ENCODE data around the gene NADSYN1. TPM values are rescaled to one million over a fixed set of nuclear protein-coding genes. Genes with fewer than 3 reads are reported as not detected.
"Not testable (repeated sequence)": the region's sequence is repeated elsewhere in the genome, so short reads cannot be mapped to it uniquely, and the experiment has no call there.

NADSYN1 gene
- total RNA-seq, 4 donors from 2014 or later: 21.6 to 62.0 (median 41.8) TPM

- H3K4me3 ChIP-seq: no peak overlapping the region
- H3K9me3 ChIP-seq: peaks cover 0 to 10% (median 0%) of the 10 kb centered on the region in 3 donors
- WGBS, 2 donors (ENCODE audit: low coverage in 1 of 2): 71 to 93% methylated on average over 3 to 6 of the region's 6 CpGs
- H3K27ac ChIP-seq: no peak overlapping the region
- H3K27me3 ChIP-seq: peaks cover 6% of the 10 kb centered on the region
- TF ChIP-seq EP300 (IDR thresholded peaks at IDR 0.05) (no peak), POLR2A (IDR thresholded peaks at IDR 0.05) (no peak)
- TF ChIP-seq, protein P1, sequence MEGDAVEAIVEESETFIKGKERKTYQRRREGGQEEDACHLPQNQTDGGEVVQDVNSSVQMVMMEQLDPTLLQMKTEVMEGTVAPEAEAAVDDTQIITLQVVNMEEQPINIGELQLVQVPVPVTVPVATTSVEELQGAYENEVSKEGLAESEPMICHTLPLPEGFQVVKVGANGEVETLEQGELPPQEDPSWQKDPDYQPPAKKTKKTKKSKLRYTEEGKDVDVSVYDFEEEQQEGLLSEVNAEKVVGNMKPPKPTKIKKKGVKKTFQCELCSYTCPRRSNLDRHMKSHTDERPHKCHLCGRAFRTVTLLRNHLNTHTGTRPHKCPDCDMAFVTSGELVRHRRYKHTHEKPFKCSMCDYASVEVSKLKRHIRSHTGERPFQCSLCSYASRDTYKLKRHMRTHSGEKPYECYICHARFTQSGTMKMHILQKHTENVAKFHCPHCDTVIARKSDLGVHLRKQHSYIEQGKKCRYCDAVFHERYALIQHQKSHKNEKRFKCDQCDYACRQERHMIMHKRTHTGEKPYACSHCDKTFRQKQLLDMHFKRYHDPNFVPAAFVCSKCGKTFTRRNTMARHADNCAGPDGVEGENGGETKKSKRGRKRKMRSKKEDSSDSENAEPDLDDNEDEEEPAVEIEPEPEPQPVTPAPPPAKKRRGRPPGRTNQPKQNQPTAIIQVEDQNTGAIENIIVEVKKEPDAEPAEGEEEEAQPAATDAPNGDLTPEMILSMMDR (IDR thresholded peaks at IDR 0.05): no peak
- no peaks in the 10 kb centered on the region for H3K4me1 ChIP-seq
- no peaks in the 10 kb centered on the region for H3K36me3 ChIP-seq
- no peak for ATAC-seq
Measured at GRCh38 chr11:71527576-71528210, 74.7 kb downstream of the NADSYN1 start.

DNA sequence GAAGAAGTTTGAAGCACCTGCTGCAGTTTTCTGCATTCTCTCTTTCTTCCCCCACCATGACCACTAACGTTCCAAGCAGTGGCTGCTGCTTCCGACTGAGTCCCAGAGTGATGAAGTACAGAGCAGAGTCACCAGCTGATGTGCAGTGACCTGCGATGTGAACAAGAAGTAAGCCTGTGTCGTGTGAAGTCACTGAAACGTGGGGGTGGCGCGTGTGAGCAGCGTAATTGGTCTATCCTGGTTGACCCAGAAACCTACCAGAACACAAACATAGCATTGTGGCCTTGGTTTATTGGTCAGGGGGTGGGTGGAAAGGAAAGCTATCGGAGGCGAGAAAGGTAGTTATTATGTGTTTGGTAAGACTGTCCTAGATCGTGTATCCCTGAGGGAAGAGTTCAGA, 77.6 kb downstream of the NADSYN1 start:
- no peak for ATAC-seq
- H3K36me3 ChIP-seq: no peaks in the 10 kb centered on the region
- H3K4me3 ChIP-seq: no peak overlapping the region
- no peak overlapping the region for H3K27ac ChIP-seq
- TF ChIP-seq POLR2AphosphoS5 (IDR thresholded peaks at IDR 0.05): no peak
- H3K9me3 ChIP-seq: peaks cover 0 to 3% (median 0%) of the 10 kb centered on the region in 3 donors
- WGBS, 2 donors (ENCODE audit: low coverage in 1 of 2): 79% methylated on average over 11 of the region's 11 CpGs; no CpG with 5 or more reads in 1 of the 2 donors
- no peaks in the 10 kb centered on the region for H3K4me1 ChIP-seq
- H3K27me3 ChIP-seq: peaks cover 2% of the 10 kb centered on the region

- Histone ChIP-seq H3K4me3 (no peak overlapping the region), H3K36me3 (no peaks in the 10 kb centered on the region), H3K27ac (no peak overlapping the region), H3K4me1 (no peaks in the 10 kb centered on the region), H3K9me3 (no peaks in the 10 kb centered on the region), H3K27me3 (no peaks in the 10 kb centered on the region)
- no peak for ATAC-seq
- 74 to 77% methylated on average over 10 of the region's 10 CpGs for WGBS, 2 donors (ENCODE audit: low coverage in 1 of 2)
- no peak for TF ChIP-seq POLR2A (IDR thresholded peaks at IDR 0.05)
- TF ChIP-seq, protein P1 (IDR thresholded peaks at IDR 0.05): no peak
- no peak for TF ChIP-seq EP300 (IDR thresholded peaks at IDR 0.05)
- no peak for TF ChIP-seq POLR2AphosphoS5 (IDR thresholded peaks at IDR 0.05)
Measured at GRCh38 chr11:71532036-71532610, 79.1 kb downstream of the NADSYN1 start.

- 69 to 80% methylated on average over 8 to 14 of the region's 17 CpGs for WGBS, 2 donors (ENCODE audit: low coverage in 1 of 2)
Measured at GRCh38 chr11:71534711-71535608, 82.0 kb downstream of the NADSYN1 start.

GRCh38 chr11:71535825-71536224, 82.8 kb downstream of the NADSYN1 start:
- Histone ChIP-seq H3K4me1 (no peaks in the 10 kb centered on the region), H3K27me3 (no peaks in the 10 kb centered on the region), H3K9me3 (no peaks in the 10 kb centered on the region), H3K27ac (no peak overlapping the region), H3K4me3 (no peak overlapping the region), H3K36me3 (no peaks in the 10 kb centered on the region)
- no peak for ATAC-seq
- WGBS, 2 donors (ENCODE audit: low coverage in 1 of 2): 82 to 86% methylated on average over 8 to 9 of the region's 9 CpGs
- TF ChIP-seq POLR2AphosphoS5 (IDR thresholded peaks at IDR 0.05) (no peak), EP300 (IDR thresholded peaks at IDR 0.05) (no peak)

More at GRCh38 chr11:71534711-71535608, 82.0 kb downstream of the NADSYN1 start:
- not testable (repeated sequence) for H3K27ac ChIP-seq, ATAC-seq, H3K36me3 ChIP-seq, H3K4me3 ChIP-seq, H3K9me3 ChIP-seq, H3K4me1 ChIP-seq, H3K27me3 ChIP-seq

- no peaks in the 10 kb centered on the region for H3K27me3 ChIP-seq
- no peaks in the 10 kb centered on the region for H3K9me3 ChIP-seq
- WGBS, 2 donors (ENCODE audit: low coverage in 1 of 2): 64 to 77% methylated on average over 2 to 9 of the region's 9 CpGs
- H3K4me3 ChIP-seq: no peak overlapping the region
- H3K36me3 ChIP-seq: no peaks in the 10 kb centered on the region
- no peak for ATAC-seq
- no peaks in the 10 kb centered on the region for H3K4me1 ChIP-seq
- no peak overlapping the region for H3K27ac ChIP-seq
- no peak for TF ChIP-seq POLR2AphosphoS5 (IDR thresholded peaks at IDR 0.05)
- no peak for TF ChIP-seq EP300 (IDR thresholded peaks at IDR 0.05)
- TF ChIP-seq, protein P1 (IDR thresholded peaks at IDR 0.05): no peak
- no peak for TF ChIP-seq POLR2A (IDR thresholded peaks at IDR 0.05)
Measured at GRCh38 chr11:71537537-71537936, 84.5 kb downstream of the NADSYN1 start.

GRCh38 chr11:71537977-71538665, 85.1 kb downstream of the NADSYN1 start, which contains the start of gene KRTAP5-8:
Gene KRTAP5-8 (plus strand): TSS chr11:71538025. CDS start chr11:71538056, 31 bp downstream.
- no CpG with 5 or more reads among the region's 4 CpGs for WGBS, 2 donors (ENCODE audit: low coverage in 1 of 2)
- H3K4me1 ChIP-seq, H3K27me3 ChIP-seq, H3K9me3 ChIP-seq, H3K36me3 ChIP-seq, ATAC-seq, H3K27ac ChIP-seq, H3K4me3 ChIP-seq: not testable (repeated sequence)

All from gastroesophageal sphincter (tissue), 4 donors.